ACHN (cell line): ENCODE measurements around the gene SIRPB2.

Experiments used
- DNase-seq: peaks from one replicate; pipeline ENCODE4 v3.0.0-alpha.2; 2015
- in situ Hi-C: cut with HindIII; loops from 2 replicates; pipeline ENCODE4 v1.10.0; 2017; ENCODE audit warnings: low sequenced_read_pairs, low pct_ligation_motif_present, low pct_unique_long_range_greater_than_20kb

The SIRPB2 gene

GRCh38 chr20:1427457-1428054, 63.7 kb downstream of the SIRPB2 start:
- in situ Hi-C loops: loop anchor here (25.0 kb wide), 1 partner anchor 115 kb away; no protein-coding TSS in a partner anchor
- DNase-seq: no peak

DNA sequence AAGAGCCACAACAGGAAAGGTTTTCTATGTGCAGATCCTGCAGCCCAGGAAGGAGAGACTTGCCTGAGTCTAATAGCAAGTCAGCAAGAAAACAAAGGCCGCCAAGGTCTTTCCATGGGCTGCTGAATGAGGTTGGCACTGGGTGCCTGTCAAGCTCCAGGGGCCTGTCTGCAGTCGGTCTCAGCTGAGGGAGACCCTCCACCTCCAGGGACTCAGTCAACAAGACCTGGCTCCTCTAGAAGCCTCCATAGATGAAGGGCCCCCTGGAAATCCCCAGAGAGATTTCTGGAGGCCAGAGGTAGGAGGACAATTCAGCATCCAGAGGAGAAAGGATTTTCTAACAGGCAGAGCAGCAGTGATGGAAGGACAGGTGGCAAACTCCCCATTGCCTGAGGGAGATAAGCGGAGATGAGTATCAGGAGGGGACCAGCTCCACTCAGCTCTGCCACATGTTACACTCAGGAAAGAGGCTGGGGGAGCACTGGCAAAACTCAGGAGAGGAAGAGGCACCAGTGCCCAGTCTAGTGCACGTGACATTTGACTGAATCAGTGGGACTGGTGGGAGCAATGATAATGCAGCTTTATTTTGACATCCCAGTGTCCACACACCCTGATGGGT, 64.9 kb downstream of the SIRPB2 start:
- no peak for DNase-seq
- in situ Hi-C loops: loop anchor here (25.0 kb wide), 1 partner anchor 114 kb away; no protein-coding TSS in a partner anchor
